HEK293 (cell line): Measurements from ENCODE around the gene ADGRF1.

Experiments
- GLI4 ChIP-seq: fragments of 450-650 bp; formaldehyde crosslinking; IDR thresholded peaks from 2 replicates; pipeline ENCODE4 v1.5.1; 2016; ENCODE audit warnings: missing biosample characterization, missing genetic modification characterization
- OVOL3 ChIP-seq: fragments of 450-650 bp; formaldehyde crosslinking; IDR thresholded peaks from 2 replicates; pipeline ENCODE4 v1.5.1; 2016; ENCODE audit warnings: missing biosample characterization, missing genetic modification characterization
- PRDM1 ChIP-seq: fragments of 450-650 bp; formaldehyde crosslinking; IDR thresholded peaks from 2 replicates; pipeline ENCODE4; 2016; ENCODE audit warnings: missing biosample characterization, missing genetic modification characterization
- SALL2 ChIP-seq: fragments of 450-650 bp; formaldehyde crosslinking; IDR thresholded peaks from 2 replicates; pipeline ENCODE4 v1.5.0; 2017; ENCODE audit warnings: missing biosample characterization, mild to moderate bottlenecking, missing genetic modification characterization, borderline replicate concordance
- ZFP69B ChIP-seq: fragments of 450-650 bp; formaldehyde crosslinking; IDR thresholded peaks from 2 replicates; pipeline ENCODE4 v1.5.1; 2016; ENCODE audit warnings: missing biosample characterization, missing genetic modification characterization
- ZNF169 ChIP-seq: fragments of 450-650 bp; formaldehyde crosslinking; IDR thresholded peaks from 2 replicates; pipeline ENCODE4 v1.5.1; 2016; ENCODE audit warnings: missing biosample characterization, missing genetic modification characterization
- ZNF274 ChIP-seq, 2 experiments: fragments of 200-500 bp in 1 of 2; fragments of 450-650 bp in 1 of 2; sonication (Bioruptor generic) in 1 of 2; formaldehyde crosslinking in 1 of 2; IDR thresholded peaks; 2 replicates each; pipeline versions ENCODE4 v1.5.1 to v1.6.1; 2014 to 2016; ENCODE audit warnings: borderline replicate concordance in 1 of 2, inconsistent platforms in 1 of 2, low read length in 1 of 2, missing biosample characterization in 1 of 2, missing genetic modification characterization in 1 of 2
- ZNF350 ChIP-seq: fragments of 450-650 bp; formaldehyde crosslinking; IDR thresholded peaks from 2 replicates; pipeline ENCODE4 v1.5.0; 2017; ENCODE audit warnings: missing biosample characterization, mild to moderate bottlenecking, missing genetic modification characterization
- ZNF37A ChIP-seq: fragments of 450-650 bp; IDR thresholded peaks from 2 replicates; pipeline ENCODE4 v1.5.1; 2018; ENCODE audit warnings: missing biosample characterization, missing genetic modification characterization
- ZSCAN16 ChIP-seq: fragments of 450-650 bp; formaldehyde crosslinking; IDR thresholded peaks from 2 replicates; pipeline ENCODE4 v1.5.1; 2016; ENCODE audit warnings: missing biosample characterization, missing genetic modification characterization
- ZSCAN30 ChIP-seq: fragments of 450-650 bp; IDR thresholded peaks from 2 replicates; pipeline ENCODE4 v1.5.1; 2018; ENCODE audit warnings: missing biosample characterization, mild to moderate bottlenecking, missing genetic modification characterization, moderate library complexity
- TF ChIP-seq, protein P1 (sequence below): fragments of 450-650 bp; formaldehyde crosslinking; IDR thresholded peaks from 2 replicates; pipeline ENCODE4 v1.5.1; 2016; ENCODE audit warnings: missing biosample characterization, missing genetic modification characterization
- TF ChIP-seq, protein P2 (sequence below): fragments of 450-650 bp; formaldehyde crosslinking; IDR thresholded peaks from 2 replicates; pipeline ENCODE4 v1.5.1; 2016; ENCODE audit warnings: missing biosample characterization, missing genetic modification characterization
- TF ChIP-seq, protein P3 (sequence below): fragments of 450-650 bp; formaldehyde crosslinking; IDR thresholded peaks from 2 replicates; pipeline ENCODE4 v1.5.1; 2017; ENCODE audit warnings: missing biosample characterization, missing genetic modification characterization

DNA sequence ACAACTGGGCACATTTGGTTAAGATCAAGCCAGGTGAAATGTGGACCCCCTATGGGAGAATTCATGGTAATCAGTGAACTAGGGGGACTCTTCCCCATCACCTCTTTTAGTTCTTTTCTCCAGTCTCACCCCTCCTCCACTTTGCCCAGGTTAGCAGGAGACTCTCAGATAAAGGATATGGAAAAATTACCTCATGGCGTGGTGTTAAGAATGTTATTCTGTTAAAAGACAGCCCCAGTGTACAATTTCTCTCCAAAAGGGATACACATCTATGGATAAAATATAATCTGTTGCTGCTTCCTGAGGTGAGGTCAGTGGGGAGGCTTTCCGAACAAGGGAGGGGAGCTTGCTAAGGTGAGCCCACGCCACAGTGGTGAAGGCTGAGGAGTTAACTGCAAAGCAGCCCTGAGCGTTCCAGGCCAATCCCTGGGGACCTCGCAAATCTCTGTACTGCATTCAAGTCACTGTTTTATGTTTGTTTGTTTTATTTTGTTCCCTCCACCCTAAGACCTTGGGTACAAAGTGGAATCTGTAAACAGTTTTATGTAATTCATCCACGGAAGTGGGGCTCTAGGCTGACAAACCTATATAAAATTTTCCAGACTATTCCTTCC is 52.0 kb downstream of the ADGRF1 start:
- TF ChIP-seq, protein P1, sequence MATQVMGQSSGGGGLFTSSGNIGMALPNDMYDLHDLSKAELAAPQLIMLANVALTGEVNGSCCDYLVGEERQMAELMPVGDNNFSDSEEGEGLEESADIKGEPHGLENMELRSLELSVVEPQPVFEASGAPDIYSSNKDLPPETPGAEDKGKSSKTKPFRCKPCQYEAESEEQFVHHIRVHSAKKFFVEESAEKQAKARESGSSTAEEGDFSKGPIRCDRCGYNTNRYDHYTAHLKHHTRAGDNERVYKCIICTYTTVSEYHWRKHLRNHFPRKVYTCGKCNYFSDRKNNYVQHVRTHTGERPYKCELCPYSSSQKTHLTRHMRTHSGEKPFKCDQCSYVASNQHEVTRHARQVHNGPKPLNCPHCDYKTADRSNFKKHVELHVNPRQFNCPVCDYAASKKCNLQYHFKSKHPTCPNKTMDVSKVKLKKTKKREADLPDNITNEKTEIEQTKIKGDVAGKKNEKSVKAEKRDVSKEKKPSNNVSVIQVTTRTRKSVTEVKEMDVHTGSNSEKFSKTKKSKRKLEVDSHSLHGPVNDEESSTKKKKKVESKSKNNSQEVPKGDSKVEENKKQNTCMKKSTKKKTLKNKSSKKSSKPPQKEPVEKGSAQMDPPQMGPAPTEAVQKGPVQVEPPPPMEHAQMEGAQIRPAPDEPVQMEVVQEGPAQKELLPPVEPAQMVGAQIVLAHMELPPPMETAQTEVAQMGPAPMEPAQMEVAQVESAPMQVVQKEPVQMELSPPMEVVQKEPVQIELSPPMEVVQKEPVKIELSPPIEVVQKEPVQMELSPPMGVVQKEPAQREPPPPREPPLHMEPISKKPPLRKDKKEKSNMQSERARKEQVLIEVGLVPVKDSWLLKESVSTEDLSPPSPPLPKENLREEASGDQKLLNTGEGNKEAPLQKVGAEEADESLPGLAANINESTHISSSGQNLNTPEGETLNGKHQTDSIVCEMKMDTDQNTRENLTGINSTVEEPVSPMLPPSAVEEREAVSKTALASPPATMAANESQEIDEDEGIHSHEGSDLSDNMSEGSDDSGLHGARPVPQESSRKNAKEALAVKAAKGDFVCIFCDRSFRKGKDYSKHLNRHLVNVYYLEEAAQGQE: no peak
- TF ChIP-seq ZSCAN16 (tag by site-specific recombination): no peak
- no peak for TF ChIP-seq ZNF169 (tag by site-specific recombination)
- no peak for TF ChIP-seq PRDM1 (tag by site-specific recombination)
- no peak for TF ChIP-seq GLI4 (tag by site-specific recombination)
- TF ChIP-seq OVOL3: no peak
- no peak for TF ChIP-seq ZNF274 (IDR thresholded peaks at IDR 0.05; ENCODE audit: low read length)
- TF ChIP-seq ZNF274 (tag by site-specific recombination; IDR thresholded peaks at IDR 0.05; ENCODE audit: borderline replicate concordance): no peak
- TF ChIP-seq, protein P2, sequence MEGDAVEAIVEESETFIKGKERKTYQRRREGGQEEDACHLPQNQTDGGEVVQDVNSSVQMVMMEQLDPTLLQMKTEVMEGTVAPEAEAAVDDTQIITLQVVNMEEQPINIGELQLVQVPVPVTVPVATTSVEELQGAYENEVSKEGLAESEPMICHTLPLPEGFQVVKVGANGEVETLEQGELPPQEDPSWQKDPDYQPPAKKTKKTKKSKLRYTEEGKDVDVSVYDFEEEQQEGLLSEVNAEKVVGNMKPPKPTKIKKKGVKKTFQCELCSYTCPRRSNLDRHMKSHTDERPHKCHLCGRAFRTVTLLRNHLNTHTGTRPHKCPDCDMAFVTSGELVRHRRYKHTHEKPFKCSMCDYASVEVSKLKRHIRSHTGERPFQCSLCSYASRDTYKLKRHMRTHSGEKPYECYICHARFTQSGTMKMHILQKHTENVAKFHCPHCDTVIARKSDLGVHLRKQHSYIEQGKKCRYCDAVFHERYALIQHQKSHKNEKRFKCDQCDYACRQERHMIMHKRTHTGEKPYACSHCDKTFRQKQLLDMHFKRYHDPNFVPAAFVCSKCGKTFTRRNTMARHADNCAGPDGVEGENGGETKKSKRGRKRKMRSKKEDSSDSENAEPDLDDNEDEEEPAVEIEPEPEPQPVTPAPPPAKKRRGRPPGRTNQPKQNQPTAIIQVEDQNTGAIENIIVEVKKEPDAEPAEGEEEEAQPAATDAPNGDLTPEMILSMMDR: no peak
- TF ChIP-seq ZFP69B (tag by site-specific recombination): no peak
- no peak for TF ChIP-seq ZSCAN30 (tag by site-specific recombination)
- no peak for TF ChIP-seq SALL2 (tag by site-specific recombination)
- no peak for TF ChIP-seq ZNF37A (tag by site-specific recombination)
- no peak for TF ChIP-seq ZNF350 (tag by site-specific recombination)
- TF ChIP-seq, protein P3, sequence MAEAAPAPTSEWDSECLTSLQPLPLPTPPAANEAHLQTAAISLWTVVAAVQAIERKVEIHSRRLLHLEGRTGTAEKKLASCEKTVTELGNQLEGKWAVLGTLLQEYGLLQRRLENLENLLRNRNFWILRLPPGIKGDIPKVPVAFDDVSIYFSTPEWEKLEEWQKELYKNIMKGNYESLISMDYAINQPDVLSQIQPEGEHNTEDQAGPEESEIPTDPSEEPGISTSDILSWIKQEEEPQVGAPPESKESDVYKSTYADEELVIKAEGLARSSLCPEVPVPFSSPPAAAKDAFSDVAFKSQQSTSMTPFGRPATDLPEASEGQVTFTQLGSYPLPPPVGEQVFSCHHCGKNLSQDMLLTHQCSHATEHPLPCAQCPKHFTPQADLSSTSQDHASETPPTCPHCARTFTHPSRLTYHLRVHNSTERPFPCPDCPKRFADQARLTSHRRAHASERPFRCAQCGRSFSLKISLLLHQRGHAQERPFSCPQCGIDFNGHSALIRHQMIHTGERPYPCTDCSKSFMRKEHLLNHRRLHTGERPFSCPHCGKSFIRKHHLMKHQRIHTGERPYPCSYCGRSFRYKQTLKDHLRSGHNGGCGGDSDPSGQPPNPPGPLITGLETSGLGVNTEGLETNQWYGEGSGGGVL: no peak
